Heart right ventricle (tissue), 16 donors: Measurements from ENCODE around the gene NEB. TPM values are rescaled to one million over a fixed set of nuclear protein-coding genes. Genes with fewer than 3 reads are reported as not detected.
A peak's percentile ranks its signal among the peaks of the same experiment; 100 is the strongest.

Source experiments
- ATAC-seq, 8 donors: fragments of 200-7000 bp; cut with Tn5 transposase; one replicate each; pipeline ENCODE4 v1.9.1; 2020; ENCODE audit warnings: mild to moderate bottlenecking in 8 of 8, moderate library complexity in 8 of 8, moderate number of reproducible peaks in 1 of 8
- DNase-seq, 2 donors: peaks; one replicate each; pipeline ENCODE4 v3.0.0-alpha.2; 2020
- H3K27ac ChIP-seq, 10 donors: fragments of 200-600 bp; sonication (generic) in 2 of 10; one replicate each; pipeline versions ENCODE4 v1.5.0 to v1.8.0; 2020 to 2022; ENCODE audit warnings: mild to moderate bottlenecking in 3 of 10
- H3K27me3 ChIP-seq, 7 donors: fragments of 200-600 bp; one replicate each; pipeline ENCODE4 v1.8.0; 2021 to 2022; ENCODE audit warnings: mild to moderate bottlenecking in 2 of 7
- H3K36me3 ChIP-seq, 9 donors: fragments of 200-600 bp; sonication (generic) in 1 of 9; one replicate each; pipeline versions ENCODE4 v1.5.0 to v1.8.0; 2020 to 2022; ENCODE audit warnings: mild to moderate bottlenecking in 2 of 9
- H3K4me1 ChIP-seq, 9 donors: fragments of 200-600 bp; sonication (generic) in 1 of 9; one replicate each; pipeline versions ENCODE4 v1.5.0 to v1.8.0; 2020 to 2022; ENCODE audit warnings: mild to moderate bottlenecking in 4 of 9
- H3K4me3 ChIP-seq, 10 donors: fragments of 200-600 bp; sonication (generic) in 2 of 10; one replicate each; pipeline versions ENCODE4 v1.5.0 to v1.8.0; 2020 to 2022; ENCODE audit warnings: mild to moderate bottlenecking in 7 of 10, moderate library complexity in 2 of 10
- H3K9me3 ChIP-seq, 11 donors: fragments of 200-600 bp in 10 of 11; sonication (generic) in 2 of 11; one replicate each; pipeline versions ENCODE4 v1.5.0 to v1.8.0; 2013 to 2022; ENCODE audit warnings: mild to moderate bottlenecking in 2 of 11, control low read depth in 1 of 11, moderate library complexity in 1 of 11
- CTCF ChIP-seq, 9 donors: fragments of 200-600 bp; sonication (generic) in 2 of 9; IDR thresholded peaks; one replicate each; pipeline versions ENCODE4 v1.5.0 to v1.8.0; 2021 to 2022; ENCODE audit warnings: antibody characterized with exemption in 9 of 9, mild to moderate bottlenecking in 5 of 9, moderate library complexity in 1 of 9
- WGBS, 2 donors: extraction: QIAGEN DNeasy Blood & Tissue Kit; methylation state at CpG; one replicate each; pipeline ENCODE4 v1.1.7; 2013; ENCODE audit warnings: inconsistent platforms in 1 of 2; 5-methylcytosine and 5-hydroxymethylcytosine counted together
- intact Hi-C, 10 donors: fragments of 100-400 bp; cut with DNase I; formaldehyde crosslinking; loops; one replicate each; pipeline versions ENCODE4 v1.11.1 to v1.14.2; 2022
- polyA plus RNA-seq, 2 donors: library from polyadenylated mRNA; stranded (reverse); fragments of 200-250 nt; gene quantifications; one replicate each; pipeline ENCODE4 v1.2.3, GENCODE V29; 2013
- total RNA-seq, 10 donors: library from RNA; stranded (reverse); fragmentation: NEBNext Ultra II Directional in 3 of 10; extraction: Animal tissue kit (Norgen Biotek cat#: 25700) in 3 of 10; gene quantifications; one replicate each; pipeline versions ENCODE4 v1.2.1 to v1.2.4, GENCODE V29; 2021 to 2023
- donor health status: Arrhythmogenic right ventricular cardiomyopathy.
- donor health status: ischemic (EF 13 %, LVEDD 7.1; RV severe dilation, severe dysfunction).
- donor health status: healthy with polysubstance abuse.
- donor health status: DM: no; HTN: yes; CAD: no.
- donor health status: DM: no; HTN: no; CAD: no.
- donor health status: ischemic (EF 25% LVEDD 6.9; RV normal size, moderate dysfunction).
- donor health status: ischemic (EF 25% LVEDD 5.7; RV mildly dilated, moderate dysfunction).
- donor health status: healthy.
- donor health status: DM: yes; HTN: yes; CAD: no.
- donor health status: Ischemic cardiomyopathy.
- donor health status: ischemic (EF 35%, LVEDD 5.7; RV mildly dilated, moderate dysfunction).
- donor health status: nonischemic (EF 11% LVEDD 7.7; RV severe dilation, severe dysfunction).
- donor health status: DM: yes; HTN: yes; CAD: no.
- donor health status: PGD.
- donor health status: ischemic (EF 29% LVEDD 5.4; RV normal size, mild dysfunction).
- donor health status: nonischemic (EF 23%, LVEDD 6.1; RV moderate dilation, normal function).

NEB gene
- total and polyA plus RNA-seq, 12 donors: 0.32 to 19.4 (median 3.8) TPM

- Histone ChIP-seq H3K27ac (no peak overlapping the region), H3K9me3 (no peaks in the 10 kb centered on the region), H3K4me3 (no peak overlapping the region), H3K27me3 (no peaks in the 10 kb centered on the region), H3K36me3 (no peaks in the 10 kb centered on the region), H3K4me1 (no peaks in the 10 kb centered on the region)
- no peak for TF ChIP-seq CTCF (IDR thresholded peaks at IDR 0.05)
- WGBS, 2 donors: 84 to 87% methylated on average over 6 of the region's 6 CpGs
- intact Hi-C loops: no loop called here
- DNase-seq: no peak
- ATAC-seq: no peak
These were observed 55.4 kb downstream of the NEB start for GRCh38 chr2:151678849-151679248.

DNA sequence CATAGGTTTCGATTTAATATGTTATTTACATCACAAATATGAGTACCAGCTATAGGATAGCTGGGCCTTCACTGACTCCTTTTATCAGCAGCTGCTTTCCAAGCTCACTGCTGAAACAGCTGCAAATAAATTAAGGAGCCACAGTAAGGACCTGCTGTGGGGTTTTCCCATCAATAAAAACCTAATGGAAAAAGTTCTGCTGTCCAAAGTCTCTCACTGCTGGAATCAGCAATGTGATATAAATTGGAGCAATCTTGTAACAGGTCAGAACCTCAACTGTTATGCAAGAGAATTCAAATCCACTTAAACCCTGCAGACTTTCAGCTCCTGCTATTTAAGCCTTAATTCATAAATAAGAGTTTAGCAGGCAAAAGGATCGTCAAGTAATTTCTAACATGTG is 61.3 kb downstream of the NEB start:
- Histone ChIP-seq H3K4me3 (no peak overlapping the region), H3K27ac (no peak overlapping the region), H3K36me3 (no peaks in the 10 kb centered on the region), H3K27me3 (no peaks in the 10 kb centered on the region), H3K4me1 (peaks cover 0 to 21% (median 9%) of the 10 kb centered on the region in 9 donors), H3K9me3 (no peaks in the 10 kb centered on the region)
- WGBS, 2 donors: 93 to 94% methylated on average over 2 of the region's 2 CpGs
- ATAC-seq (no peak), DNase-seq (no peak)
- intact Hi-C loops: no loop called here
- no peak for TF ChIP-seq CTCF (IDR thresholded peaks at IDR 0.05)

DNA sequence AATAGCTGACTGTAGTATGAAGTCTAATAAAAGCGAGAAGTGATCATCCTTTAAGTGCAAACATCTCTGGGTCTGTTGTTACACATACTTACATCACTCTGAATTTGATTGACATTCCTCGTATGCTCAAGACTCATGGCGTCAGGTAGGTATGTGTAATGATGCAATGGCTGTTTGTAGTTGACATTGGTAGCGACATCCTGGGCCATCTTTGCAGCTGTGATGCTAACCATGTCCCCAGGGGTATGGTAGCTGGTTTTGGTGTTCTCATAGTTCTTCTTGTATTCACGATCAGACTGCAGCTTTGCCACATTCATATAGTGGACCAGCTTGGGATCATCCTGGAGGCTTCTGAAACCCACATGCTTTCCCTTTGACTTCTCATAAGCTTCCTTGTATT is 62.0 kb downstream of the NEB start:
- ATAC-seq: no peak
- no peaks in the 10 kb centered on the region for H3K27me3 ChIP-seq
- intact Hi-C loops: no loop called here
- H3K9me3 ChIP-seq: no peaks in the 10 kb centered on the region
- H3K4me1 ChIP-seq: peaks cover 0 to 21% (median 9%) of the 10 kb centered on the region in 9 donors
- 90 to 92% methylated on average over 5 of the region's 5 CpGs for WGBS, 2 donors
- DNase-seq: no peak
- H3K36me3 ChIP-seq: no peaks in the 10 kb centered on the region
- TF ChIP-seq CTCF (IDR thresholded peaks at IDR 0.05): no peak
- H3K4me3 ChIP-seq: no peak overlapping the region
- H3K27ac ChIP-seq: no peak overlapping the region

DNA sequence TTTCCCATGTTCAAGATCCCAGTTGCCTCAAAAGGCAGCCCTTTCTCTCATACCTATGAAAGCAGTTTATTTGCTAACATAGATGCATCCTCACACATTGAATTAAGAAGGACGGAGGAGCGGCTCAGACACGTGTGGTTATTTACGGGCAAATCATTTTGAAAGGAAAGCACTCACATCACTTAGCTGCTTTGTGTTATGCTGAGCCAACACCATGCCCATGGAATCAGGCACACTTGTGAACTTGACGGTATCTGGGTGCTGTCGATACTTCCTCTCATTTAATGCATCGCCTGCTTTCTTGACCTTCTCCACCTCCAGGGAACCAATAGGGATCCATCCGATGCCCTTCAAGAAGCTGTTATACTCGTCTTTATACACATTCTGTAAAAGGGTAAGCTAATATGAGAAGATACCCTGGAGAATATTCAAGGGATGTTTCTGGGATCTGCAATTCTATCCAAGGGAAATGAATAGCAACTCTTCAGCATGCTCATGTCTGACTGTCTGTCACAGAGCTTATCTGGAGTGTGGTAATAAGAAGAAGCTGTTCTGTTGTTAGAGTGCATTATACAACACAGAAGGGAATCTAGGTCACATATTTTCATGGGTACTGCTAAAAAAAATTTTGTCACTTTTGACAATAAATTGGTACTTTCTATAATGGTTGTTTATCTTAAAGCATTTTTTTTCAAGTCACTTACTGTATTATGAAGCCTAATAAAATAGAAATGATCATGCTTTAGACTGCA is 63.3 kb downstream of the NEB start:
- H3K4me1 ChIP-seq: peaks cover 0 to 21% (median 9%) of the 10 kb centered on the region in 9 donors
- no peak for DNase-seq
- H3K27me3 ChIP-seq: no peaks in the 10 kb centered on the region
- H3K4me3 ChIP-seq: no peak overlapping the region
- H3K9me3 ChIP-seq: no peaks in the 10 kb centered on the region
- H3K36me3 ChIP-seq: no peaks in the 10 kb centered on the region
- no peak for TF ChIP-seq CTCF (IDR thresholded peaks at IDR 0.05)
- H3K27ac ChIP-seq: no peak overlapping the region
- ATAC-seq: peak in 4 of 8 donors; percentile 15 to 93 (median 69)
- intact Hi-C loops: no loop called here
- 54 to 57% methylated on average over 9 of the region's 9 CpGs for WGBS, 2 donors
